Ecto neural progenitor cell (in vitro differentiated cells): ENCODE data around the gene YARS1.

Source experiments
- DNase-seq: peaks from one replicate; pipeline ENCODE4 v3.0.0-alpha.2; 2018; ENCODE audit warnings: low spot score

Gene YARS1

DNA sequence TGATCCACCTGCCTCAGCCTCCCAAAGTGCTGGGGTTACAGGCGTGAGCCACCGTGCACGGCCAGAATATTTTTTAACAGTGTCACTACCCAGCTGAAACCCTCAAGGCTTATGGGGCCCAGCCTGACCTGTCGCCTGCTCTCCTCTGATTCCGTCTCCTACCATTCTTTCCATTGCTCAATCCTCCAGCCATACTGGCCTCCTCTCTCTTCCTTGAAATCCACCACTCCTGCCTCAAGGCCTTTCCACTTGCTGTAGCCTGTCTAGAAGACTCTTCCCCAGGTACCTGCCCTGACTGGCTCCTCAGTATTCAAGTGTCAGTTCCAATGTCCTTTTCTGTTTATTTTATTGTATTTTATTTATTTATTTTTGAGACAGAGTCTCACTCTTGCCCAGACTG, 53.9 kb downstream of the YARS1 start:
- DNase-seq, result no peak

DNA sequence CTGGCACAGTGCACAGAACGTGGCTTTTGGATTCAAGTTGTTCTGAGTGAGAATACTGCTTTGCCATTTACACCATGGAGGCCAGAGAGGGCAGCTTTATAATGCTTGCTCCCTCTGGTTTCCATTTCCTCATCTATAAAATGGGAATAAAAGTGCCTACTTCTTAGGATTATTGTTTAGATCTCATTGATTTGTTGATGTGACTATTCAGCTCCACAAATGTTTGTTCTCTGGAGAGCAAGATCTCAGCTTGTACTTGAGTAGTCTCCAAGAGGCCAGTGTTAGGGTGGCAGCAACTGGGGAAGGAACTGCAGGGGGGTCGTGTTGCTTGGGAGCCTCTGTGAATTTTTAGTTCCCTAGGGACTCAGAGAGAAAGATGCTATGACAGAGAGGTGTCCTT, 55.2 kb downstream of the YARS1 start:
- DNase-seq, result no peak

DNA sequence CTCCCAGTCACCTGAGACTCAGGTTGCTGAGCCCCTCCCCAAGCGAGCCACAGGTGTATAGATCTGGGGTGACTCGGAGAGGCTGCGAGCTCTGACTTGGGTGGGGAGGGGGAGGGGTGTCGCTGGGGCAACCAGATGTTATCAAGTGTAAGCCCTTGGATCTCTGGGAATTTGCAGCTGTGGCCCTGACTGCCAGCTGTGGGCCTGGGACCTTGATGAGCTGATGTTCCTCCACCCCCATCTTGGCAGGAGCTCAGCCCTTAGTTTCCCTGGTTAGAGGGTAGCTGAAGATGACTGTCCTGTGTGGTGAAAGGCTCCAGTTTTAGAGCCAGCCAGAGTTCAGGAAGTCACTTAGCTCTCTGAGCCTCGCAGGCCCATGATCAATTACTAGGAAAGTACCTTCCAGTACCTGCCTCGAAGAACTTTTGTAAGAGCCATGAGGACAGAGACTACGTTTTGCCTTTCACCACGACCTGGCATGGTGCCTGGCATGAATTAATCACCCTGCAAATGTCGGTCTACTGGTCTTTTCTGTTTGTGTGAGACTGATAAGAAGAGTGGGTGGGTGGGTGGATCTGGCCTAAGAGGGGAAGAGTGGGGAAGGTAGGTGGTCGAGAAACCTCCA, 55.8 kb downstream of the YARS1 start:
- no peak for DNase-seq

DNA sequence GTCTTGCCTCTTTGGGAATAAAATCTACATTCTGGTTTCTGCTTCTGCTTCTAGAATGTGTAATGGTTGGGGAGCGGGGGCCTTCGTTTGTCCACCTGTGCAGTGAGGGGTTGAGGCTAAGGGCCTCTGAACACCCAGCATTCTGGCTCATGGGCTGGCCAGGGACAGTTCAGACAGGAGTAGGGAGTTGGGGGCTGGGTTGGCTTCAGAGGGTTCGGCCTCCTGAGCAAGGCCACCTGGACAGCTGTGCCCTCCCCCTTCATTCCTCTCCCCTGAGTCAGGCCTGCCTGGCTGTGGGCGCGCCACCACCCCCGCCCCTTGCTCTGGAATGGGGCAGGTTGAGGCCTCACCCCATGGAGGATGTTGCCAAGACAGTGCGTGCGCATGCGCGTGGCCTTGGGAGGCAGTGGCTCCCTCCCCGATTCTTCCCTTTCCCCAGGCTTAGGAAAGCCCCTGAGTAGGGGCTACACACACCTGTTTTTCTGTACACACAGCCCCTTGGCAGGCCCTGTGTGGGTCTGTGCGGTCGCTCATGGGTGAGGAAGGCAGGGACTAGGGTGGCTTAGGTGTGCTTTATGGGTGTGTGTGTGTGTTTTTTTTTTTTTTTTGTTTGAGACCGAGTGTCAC, 57.0 kb downstream of the YARS1 start:
- DNase-seq, result peak; percentile 81

DNA sequence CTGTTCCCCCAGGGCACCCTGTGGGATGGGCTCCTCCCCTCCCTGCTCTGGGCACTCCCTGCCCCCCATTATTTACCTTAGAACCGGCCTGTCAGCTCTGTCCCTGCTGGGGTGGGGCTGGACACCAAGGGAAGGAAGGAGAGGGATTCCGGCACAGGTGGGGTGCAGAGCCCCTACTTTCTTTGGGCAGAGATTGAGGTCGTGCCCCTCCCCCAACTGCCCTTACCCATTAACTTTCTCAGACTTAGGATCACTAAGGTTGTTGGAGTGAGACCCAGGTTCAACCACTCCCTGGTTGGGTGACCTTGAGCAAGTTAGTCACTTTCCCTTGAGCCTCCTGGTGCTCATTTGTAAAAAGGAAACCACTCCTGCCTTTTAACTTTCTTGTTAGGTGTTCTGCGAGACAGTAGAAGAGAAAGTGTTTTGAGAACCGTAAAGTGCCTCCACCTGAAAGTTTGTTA, 57.6 kb downstream of the YARS1 start:
- DNase-seq, result no peak

DNA sequence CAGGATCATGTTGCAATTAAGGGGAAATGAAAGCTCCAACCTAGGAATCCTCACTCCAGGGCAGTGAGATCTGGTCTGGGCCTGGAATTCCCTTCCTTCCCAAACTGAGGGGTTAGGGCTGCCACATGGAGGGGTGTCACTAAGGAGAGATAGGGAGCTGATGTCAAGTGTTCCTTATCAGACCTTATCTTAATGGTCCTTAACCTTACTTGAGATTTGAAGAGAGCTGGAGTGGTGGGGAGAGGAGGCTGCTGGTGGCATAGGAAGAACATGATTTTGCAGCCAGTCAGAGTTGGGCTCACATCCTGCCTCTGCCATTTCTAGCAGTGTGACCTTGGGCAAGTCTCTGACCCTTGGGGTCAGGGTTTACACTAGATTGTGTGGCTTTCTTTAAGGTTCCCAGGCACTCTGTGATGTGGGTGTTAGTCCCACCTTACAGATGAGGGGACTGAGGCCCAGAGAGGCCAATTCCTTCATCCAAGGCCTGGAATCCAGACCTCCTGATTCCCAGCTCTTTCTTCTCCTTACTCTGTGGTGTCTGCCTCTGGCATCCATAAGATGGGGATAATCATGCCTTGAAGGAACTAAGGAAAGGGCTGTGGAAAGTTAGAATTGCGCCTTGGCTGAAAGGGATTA, 58.2 kb downstream of the YARS1 start:
- no peak for DNase-seq

DNA sequence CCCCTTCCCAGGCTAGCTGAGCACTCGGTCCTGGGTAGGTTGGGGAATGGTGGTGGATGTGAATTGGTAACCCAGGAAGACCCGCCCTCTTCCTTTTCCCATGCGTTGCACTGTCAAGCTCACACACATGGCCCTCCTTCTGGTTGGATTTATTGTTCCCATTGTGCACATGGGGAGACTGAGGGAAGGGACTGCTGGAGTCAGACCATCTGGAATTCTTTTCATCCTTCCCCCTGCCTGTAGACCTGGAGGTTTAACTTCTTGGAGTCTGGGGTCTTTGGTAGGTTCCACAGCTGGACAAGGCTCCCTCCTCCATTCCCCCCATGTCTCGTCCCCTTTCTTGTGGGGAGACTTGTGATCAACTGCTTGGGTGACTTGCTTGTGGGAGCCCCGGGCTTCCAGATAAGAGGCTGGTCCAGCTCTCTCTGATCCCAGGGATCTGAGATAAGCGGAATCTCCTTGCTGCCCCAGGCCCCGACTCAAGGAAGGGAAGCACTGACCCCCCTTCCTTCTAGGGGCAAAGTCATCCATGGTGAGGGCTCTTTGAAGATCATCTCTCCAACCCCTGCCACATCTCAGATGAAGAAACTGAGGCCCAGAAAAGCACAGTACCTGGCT, 58.9 kb downstream of the YARS1 start:
- no peak for DNase-seq

DNA sequence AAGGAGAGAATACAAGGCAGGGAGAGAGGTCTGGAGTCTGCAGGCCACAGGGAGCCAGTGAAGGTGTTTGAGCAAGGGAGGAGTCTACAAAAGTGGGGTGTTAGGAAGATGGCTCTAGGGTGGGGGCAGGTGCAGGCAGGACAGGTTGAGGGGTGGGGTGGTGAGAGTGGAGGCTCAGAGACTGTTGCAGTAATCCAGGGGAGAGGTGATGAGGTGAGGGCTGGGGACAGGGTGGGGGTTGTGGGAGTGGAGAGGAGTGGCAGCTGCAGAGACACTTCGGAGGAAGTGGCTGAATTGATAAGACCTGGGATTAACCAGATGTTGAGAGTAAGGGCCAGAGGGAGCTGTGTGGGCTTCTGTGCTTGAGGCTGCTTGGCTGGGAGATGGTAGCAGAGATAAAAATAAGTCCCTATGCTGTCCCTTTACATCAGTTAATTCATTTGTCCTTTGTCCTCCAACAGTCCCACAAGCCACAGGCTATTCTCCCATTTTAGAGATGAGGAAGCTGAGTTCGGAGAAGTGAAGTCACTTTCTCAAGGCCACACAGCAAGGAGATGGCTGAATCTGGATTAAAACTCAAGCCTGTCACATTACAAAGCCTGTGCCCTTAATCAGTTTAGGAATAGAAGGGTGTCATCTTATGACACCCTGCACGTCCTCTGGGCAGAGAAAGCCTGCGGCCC, 59.8 kb downstream of the YARS1 start:
- no peak for DNase-seq

DNA sequence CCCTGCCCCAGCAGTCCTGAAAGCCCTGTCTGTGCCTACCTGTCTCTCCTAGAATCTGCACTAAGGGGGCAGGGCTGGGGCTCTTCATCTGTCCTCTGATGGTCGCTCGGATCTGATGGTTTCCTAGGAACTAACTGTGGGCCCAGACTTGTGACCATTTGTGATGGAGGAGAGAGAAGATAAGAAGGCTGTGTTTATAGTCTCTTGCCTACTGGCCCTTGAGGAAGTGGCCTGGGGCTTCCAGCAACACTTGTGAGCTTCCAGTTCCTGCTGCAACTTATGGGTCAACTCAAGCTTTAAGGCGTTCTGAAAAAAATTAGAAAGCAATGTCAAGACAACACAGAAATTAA, 61.4 kb downstream of the YARS1 start:
- DNase-seq, result no peak

DNA sequence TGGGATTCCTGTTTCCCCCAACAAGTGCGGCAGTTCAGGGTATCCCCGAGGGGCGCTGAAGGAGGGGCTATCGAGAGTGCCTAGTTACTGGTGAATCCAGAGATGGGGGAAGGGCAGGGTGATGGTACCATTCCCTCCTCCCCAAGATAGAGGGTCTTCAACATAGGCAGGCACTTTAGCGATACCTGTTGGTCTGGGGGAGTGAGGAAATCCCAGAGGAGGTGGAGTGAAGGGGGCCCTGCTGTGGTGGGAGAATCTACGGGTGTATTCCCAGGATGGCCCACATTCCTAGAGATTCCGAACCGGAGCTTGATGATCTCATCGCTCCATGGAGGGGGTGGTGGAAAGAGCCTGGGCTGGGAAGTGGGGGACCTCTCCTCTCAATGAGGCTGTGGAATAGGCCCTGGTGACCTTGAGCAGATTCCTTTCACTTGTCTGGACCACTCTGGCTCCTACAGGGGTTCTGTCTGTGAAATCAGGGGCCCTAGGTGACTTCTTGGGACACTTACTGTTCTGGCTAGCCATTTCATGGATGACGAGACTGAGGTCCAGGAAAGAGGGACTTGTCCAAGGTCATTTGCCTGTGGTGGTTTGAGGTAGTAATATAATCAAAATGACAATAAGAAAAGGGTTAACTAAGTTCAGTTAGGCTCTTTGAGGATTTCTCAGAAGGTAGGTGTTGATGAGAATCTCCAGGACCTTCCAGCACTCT, 61.9 kb downstream of the YARS1 start:
- no peak for DNase-seq

DNA sequence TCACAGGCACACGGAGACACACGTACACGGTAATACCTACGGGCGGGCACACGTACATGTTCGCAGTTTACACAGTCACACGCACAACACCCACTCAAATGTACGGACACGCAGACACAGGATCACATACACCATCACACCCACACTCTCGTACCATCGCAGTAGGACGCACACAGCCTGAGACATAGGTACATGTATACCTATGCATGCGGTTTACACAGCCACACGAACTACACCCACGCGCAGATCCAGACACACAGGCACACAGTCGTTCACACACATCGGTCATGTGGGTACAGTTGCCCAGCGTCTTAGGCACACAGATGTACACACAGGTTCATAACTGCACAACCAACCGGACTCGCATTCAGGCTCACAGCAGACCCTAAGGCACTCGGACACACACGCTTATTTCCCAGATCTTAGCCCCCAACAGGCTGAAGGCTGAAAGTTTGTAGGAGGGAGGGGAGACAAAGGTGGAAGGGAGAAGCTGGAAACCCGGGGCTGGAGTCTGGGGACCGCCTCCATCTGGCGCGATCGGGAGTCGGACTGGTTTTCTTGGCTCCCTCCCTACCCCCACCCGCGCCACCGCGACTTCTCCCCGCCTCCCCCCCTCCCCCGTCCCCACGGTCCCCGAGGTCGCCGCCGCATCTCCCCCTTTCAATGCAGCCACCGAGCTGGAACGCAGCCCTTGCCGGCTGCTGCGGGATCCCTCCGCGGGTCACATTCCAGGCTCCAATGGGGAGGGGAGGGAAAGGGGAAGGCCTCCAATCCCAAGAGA, 62.7 kb downstream of the YARS1 start:
- DNase-seq, result peak; percentile 88

DNA sequence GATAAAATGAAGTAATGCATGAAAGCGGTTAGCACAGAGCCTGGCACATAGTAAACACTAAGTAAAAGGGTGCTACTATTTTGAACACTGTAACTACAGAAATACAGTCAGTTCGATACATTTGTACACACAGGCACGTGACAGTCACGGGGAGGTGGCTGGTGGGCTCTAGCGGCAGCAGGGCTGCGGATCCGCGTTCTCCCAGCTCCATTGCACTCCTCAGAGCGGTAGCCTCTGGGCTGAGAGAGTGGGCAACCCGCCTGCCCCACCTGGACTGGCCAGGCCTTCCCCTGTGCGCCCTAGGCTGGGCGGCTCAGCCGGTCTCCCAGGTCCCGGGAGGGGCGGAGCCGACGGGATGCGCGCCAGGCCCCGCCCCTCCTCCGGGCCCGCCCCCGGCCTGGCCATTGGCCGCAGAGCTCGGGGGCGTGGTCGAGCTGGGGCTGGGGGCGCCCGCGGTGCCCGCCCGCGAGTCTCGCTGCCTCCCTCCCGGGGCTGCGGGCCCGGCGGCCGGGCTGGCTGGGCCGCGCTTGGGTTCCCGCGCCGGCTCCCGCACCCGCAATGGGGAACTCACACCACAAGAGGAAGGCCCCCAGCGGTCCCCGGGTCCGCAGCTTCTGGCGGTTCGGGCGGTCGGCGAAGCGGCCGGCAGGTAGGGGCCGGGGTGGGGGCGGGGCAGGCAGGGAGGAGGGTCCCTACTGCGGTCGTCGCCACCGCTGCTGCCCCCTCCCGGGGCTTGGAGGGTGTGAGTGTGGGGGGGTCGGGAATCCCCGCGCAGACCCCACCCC, 63.4 kb downstream of the YARS1 start:
- DNase-seq, result peak; percentile 91

DNA sequence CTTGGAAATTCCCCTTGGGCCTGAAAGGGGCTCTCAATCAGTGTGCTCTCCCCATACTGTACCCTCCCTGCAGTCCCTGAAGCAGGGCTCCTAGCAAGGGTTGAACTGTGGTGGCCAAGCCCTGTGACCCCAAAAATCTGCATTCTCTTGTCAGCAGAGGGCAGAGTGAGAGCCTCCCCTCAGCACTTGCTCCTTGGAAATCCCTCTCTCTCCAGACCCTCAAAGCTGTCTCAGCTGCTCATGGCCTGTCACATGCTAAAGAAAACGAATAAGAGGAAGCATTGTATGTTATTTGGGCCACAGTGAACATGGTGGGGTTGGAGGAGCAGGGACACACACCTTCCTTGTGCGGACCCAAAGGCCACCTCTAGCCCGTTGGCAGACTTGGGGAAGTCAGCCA, 67.4 kb downstream of the YARS1 start:
- no peak for DNase-seq

DNA sequence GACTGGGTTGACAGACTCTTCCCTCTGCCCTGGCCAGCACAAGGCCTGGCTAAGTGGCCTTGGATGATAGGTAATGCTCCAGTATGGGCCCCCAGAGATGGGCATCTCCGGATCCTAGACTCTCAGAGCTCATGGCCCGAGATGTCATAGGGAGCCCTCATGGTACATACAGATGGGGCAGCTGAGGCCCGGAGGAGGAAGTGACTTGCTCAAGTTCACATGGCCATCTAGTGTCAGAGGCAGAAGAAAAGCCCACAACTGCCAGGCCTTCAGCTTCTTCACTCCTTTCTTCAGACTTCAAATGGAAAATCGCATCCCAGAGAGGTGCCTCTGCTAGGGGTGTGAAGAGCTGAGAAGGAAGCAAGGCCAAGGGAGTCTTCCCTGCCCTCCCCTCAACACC, 67.8 kb downstream of the YARS1 start:
- DNase-seq, result no peak

DNA sequence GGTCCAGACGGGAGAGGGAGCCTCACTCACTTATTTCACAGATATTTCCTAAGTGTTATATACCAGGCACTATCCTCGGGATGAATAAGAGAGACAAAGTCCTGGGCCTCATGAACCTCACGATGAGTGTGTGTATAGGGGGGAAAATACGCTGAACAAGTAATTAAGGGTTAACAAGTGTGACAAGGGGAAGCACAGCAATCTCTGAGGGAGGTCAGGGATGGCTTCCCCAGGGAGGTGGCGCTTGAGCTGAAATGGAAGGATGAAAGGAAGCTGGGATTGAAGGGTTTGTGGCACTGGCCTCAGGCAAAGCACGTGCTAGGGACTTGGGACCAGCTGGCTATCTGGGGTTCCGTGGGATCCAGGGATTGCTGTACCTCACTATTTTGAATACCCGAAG, 68.2 kb downstream of the YARS1 start:
- DNase-seq, result no peak

DNA sequence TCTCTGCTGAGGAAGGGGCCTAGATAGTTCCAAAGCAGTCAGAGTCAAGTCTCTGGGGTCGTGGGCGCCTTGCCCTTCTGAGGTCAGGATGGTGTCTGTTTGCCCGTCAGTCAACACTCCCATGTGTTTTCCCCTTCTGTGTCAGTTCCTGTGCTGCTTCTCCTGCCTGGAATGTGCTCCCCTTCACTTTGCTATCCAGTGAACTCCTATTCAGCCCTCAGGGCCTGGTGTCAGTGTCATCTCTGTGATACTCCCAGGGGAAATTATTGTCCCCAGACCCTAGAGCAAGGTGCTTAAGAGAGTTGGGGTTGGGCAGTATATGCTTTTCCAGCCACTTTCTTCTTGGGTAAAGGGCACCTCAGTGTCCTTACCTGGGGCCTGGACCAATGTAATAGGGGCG, 68.8 kb downstream of the YARS1 start:
- no peak for DNase-seq

DNA sequence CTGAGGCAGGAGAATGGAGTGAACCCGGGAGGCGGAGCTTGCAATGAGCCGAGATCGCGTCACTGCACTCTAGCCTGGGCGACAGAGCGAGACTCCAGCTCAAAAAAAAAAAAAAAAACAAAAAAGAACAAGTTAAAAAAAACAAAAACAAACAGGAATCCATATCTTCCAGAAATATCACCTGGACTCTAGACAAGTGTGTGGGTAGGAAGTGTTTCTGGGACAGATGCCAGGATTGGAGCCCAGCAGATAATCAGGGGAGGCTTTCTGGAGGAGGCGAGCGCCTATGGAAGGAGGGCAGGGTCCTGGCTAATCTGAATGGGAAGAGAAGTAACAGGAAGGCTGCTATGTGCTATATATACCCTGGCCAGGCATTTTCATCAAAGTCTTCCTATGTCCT, 71.0 kb downstream of the YARS1 start:
- DNase-seq, result no peak

DNA sequence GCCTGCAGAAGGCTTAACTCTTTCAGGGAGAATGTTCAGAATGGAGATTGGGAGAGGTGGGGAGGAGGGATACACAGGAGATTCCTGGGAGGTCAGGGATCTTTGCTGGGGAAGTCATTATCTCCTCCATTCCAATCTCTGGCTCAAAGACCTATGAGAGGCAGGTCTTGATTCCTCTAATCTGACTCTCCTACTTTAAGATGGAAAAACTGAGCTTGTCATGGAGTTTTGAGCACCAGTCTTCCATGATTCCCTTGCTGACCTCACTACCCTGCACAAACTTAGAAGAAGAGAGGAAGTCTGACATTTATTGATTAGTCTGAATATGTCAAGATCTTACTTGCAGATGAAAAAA, 73.1 kb downstream of the YARS1 start:
- DNase-seq, result no peak

DNA sequence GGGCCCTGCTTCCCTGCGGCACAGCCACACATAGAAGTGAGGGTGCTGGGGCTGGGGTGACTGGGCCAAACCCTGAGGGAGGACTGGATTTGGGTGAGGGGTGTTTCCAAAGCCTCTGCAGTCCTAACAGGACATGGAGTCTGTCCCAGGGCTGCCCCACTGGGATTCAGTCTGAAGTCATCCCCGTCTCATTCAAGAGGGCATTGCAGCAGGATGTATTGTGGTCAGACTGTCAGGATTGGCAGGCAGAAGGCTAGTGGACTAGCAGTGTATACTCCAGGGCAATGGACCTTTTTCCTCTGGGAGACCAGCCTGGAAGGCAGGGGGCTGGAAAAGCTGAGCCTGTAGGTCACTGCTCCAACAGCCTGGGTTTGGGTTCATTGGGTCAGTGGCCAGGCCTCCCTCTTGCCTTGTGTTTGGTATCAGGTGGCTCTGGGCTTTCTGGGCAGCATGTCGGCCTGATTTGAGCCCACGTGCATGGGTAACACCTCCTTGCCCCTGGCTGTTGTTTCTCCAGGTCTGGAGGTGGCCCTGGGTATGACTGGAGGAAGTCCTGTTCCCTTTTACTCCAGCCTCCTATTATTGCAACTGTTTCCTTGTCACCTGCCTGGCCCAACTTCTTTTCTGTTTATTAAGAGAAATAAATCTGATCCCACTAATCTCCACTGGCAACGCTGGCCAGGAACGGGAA, 73.6 kb downstream of the YARS1 start:
- no peak for DNase-seq

DNA sequence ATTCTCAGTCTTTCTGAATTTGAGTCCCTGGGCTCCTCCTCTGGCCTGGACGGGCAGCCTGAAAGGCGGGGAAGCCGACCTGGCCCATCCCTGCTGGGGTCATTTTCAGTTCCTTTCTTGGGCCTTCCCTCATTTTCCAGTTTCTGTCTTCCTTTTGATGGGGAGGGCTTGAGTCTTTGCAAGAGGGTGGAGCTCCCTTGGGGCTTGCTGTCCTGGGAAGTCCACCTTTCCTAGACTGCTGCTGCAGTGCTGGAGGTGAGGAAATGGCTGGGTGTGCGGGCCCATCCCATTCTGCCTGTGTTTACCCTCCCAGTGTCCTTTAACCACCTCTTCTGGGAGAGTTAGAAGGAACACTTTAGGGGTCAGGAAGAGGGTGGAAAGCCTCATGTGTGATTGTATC, 74.2 kb downstream of the YARS1 start:
- DNase-seq, result no peak
